SK-N-DZ (cell line): ENCODE measurements around the gene RNU7-1.

Source experiments
- small RNA-seq, 2 experiments: library from RNA; depleted of rRNA; stranded (forward); fragments of <200 nt; gene quantifications; one replicate each; pipeline ENCODE3, GENCODE V24; 2014

Gene RNU7-1

Small RNA genes lying within 50 kb of the gene (small RNA-seq; reads per million reads assigned to genes)
- 0.10 to 4.9 reads per million in 2 experiments for gene MIR141
- 0.13 to 0.58 reads per million in 2 experiments for gene MIR200C
- 0 reads per million in 2 experiments for gene RNU7-1
- gene SCARNA12 = 0.35 to 2.3 reads per million in 2 experiments
